Mesendoderm (in vitro differentiated cells): ENCODE results near the gene DDAH2.

Source experiments
- DNase-seq: peaks from one replicate; pipeline ENCODE4 v3.0.0; 2013
- H2AK5ac ChIP-seq: 2 replicates; pipeline ENCODE4 v1.6.1; 2013; ENCODE audit warnings: low read length, inconsistent platforms
- H2BK120ac ChIP-seq: 2 replicates; pipeline ENCODE4 v1.6.1; 2013; ENCODE audit warnings: low read depth, mild to moderate bottlenecking, low read length, moderate library complexity, mixed read lengths
- H2BK15ac ChIP-seq: replicated peaks from 2 replicates; pipeline ENCODE4 v1.6.1; 2013; ENCODE audit warnings: low read depth, mild to moderate bottlenecking, moderate library complexity
- H2BK5ac ChIP-seq: 2 replicates; pipeline ENCODE4 v1.6.1; 2013; ENCODE audit warnings: low read length, inconsistent platforms
- H3K18ac ChIP-seq: 2 replicates; pipeline ENCODE4 v1.6.1; 2013; ENCODE audit warnings: mild to moderate bottlenecking, low read length, mixed read lengths
- H3K23ac ChIP-seq: one replicate; pipeline ENCODE4 v1.6.1; 2013; ENCODE audit warnings: low read length
- H3K27ac ChIP-seq: 2 replicates; pipeline ENCODE4 v1.5.1; 2013; ENCODE audit warnings: low read depth, mild to moderate bottlenecking, inconsistent platforms, low read length, moderate library complexity
- H3K27me3 ChIP-seq: 2 replicates; pipeline ENCODE4 v1.6.1; 2013; ENCODE audit warnings: low read length, control low read depth, mild to moderate bottlenecking, inconsistent platforms; ENCODE audit not compliant: insufficient read depth, poor library complexity
- H3K36me3 ChIP-seq: 2 replicates; pipeline ENCODE4 v1.6.1; 2013; ENCODE audit warnings: low read length, inconsistent platforms; ENCODE audit not compliant: control insufficient read depth, insufficient read depth
- H3K4ac ChIP-seq: one replicate; pipeline ENCODE4 v1.6.1; 2013; ENCODE audit warnings: low read depth, mild to moderate bottlenecking, low read length, moderate library complexity
- H3K4me1 ChIP-seq: 2 replicates; pipeline ENCODE4 v1.6.1; 2013; ENCODE audit warnings: low read depth, low read length, inconsistent platforms; ENCODE audit not compliant: control insufficient read depth
- H3K4me2 ChIP-seq: 2 replicates; pipeline ENCODE4 v1.6.1; 2013; ENCODE audit warnings: low read length
- H3K4me3 ChIP-seq: 2 replicates; pipeline ENCODE4 v1.5.1; 2013; ENCODE audit warnings: mild to moderate bottlenecking, low read length
- H3K56ac ChIP-seq: one replicate; pipeline ENCODE4 v1.6.1; 2013; ENCODE audit warnings: low read length
- H3K79me1 ChIP-seq: 2 replicates; pipeline ENCODE4 v1.6.1; 2013; ENCODE audit warnings: low read length, inconsistent platforms
- H3K79me2 ChIP-seq: 2 replicates; pipeline ENCODE4 v1.6.1; 2013; ENCODE audit warnings: mild to moderate bottlenecking, low read length; ENCODE audit not compliant: control insufficient read depth, insufficient read depth
- H3K9ac ChIP-seq: 2 replicates; pipeline ENCODE4 v1.6.1; 2013; ENCODE audit warnings: low read length, inconsistent platforms
- H4K5ac ChIP-seq: one replicate; pipeline ENCODE4 v1.6.1; 2013; ENCODE audit warnings: low read length
- H4K8ac ChIP-seq: one replicate; pipeline ENCODE4 v1.6.1; 2013; ENCODE audit warnings: low read depth, mild to moderate bottlenecking, control low read depth, low read length, moderate library complexity
- WGBS: extraction: QIAGEN DNeasy Blood & Tissue Kit; methylation state at CpG from one replicate; pipeline ENCODE4 v1.1.7; 2013; ENCODE audit warnings: low lambda C conversion rate, missing lambda C conversion rate; ENCODE audit not compliant: insufficient coverage; ENCODE audit errors: extremely low coverage; 5-methylcytosine and 5-hydroxymethylcytosine counted together

DDAH2 gene

GRCh38 chr6:31702819-31703716 lies 26.0 kb downstream of the DDAH2 start, which contains the start of gene ABHD16A:
Gene ABHD16A, minus strand, starts transcription at chr6:31703324. Its CDS starts 43 bp downstream, at chr6:31703281.
- Histone ChIP-seq H2BK120ac (peak within 1 kb of the TSS; percentile 77), H3K79me1 (peaks cover 14% of the 10 kb centered on the region), H2BK15ac (no peak within 1 kb of the TSS), H4K5ac (no peak within 1 kb of the TSS), H3K4me1 (peaks cover 7% of the 10 kb centered on the region), H2AK5ac (peak within 1 kb of the TSS; percentile 95), H3K27ac (peak within 1 kb of the TSS; percentile 95), H3K27me3 (no peaks in the 10 kb centered on the region), H3K23ac (peak within 1 kb of the TSS; percentile 81), H3K56ac (peak within 1 kb of the TSS; percentile 95), H3K9ac (peak within 1 kb of the TSS; percentile 95), H3K18ac (peak within 1 kb of the TSS; percentile 97), H3K79me2 (peaks cover 14% of the 10 kb centered on the region), H2BK5ac (peak within 1 kb of the TSS; percentile 86), H3K4me3 (peak within 1 kb of the TSS; percentile 99), H3K4me2 (peak within 1 kb of the TSS; percentile 99), H3K36me3 (no peaks in the 10 kb centered on the region), H4K8ac (no peak within 1 kb of the TSS), H3K4ac (peak within 1 kb of the TSS; percentile 92)
- no CpG with 5 or more reads among the region's 54 CpGs for WGBS
- DNase-seq, result peak; percentile 99

- Histone ChIP-seq H3K79me1 (peaks cover 17% of the 10 kb centered on the region), H2BK15ac (no peak overlapping the region), H3K79me2 (peaks cover 17% of the 10 kb centered on the region), H4K5ac (no peak overlapping the region), H3K56ac (peak overlapping the region; percentile 95), H2AK5ac (peak overlapping the region; percentile 95), H3K18ac (peak overlapping the region; percentile 97), H3K36me3 (peaks cover 3% of the 10 kb centered on the region), H2BK5ac (peak overlapping the region; percentile 86), H3K4ac (peak overlapping the region; percentile 92), H3K4me1 (peaks cover 7% of the 10 kb centered on the region), H3K4me2 (peak overlapping the region; percentile 99), H3K23ac (peak overlapping the region; percentile 81), H3K27me3 (no peaks in the 10 kb centered on the region), H3K9ac (peak overlapping the region; percentile 95), H3K27ac (peak overlapping the region; percentile 95), H4K8ac (no peak overlapping the region), H2BK120ac (no peak overlapping the region), H3K4me3 (peak overlapping the region; percentile 99)
- no CpG with 5 or more reads among the region's 10 CpGs for WGBS
- peak; percentile 76 for DNase-seq
Observed at GRCh38 chr6:31702405-31702818, 26.7 kb downstream of the DDAH2 start.

- H2BK5ac ChIP-seq, result peak overlapping the region; percentile 86
- no peak overlapping the region for H2BK120ac ChIP-seq
- no peak for DNase-seq
- no peak overlapping the region for H4K8ac ChIP-seq
- no peak overlapping the region for H3K4ac ChIP-seq
- peaks cover 7% of the 10 kb centered on the region for H3K4me1 ChIP-seq
- H2BK15ac ChIP-seq, result no peak overlapping the region
- peak overlapping the region; percentile 81 for H3K23ac ChIP-seq
- H4K5ac ChIP-seq, result no peak overlapping the region
- H3K79me2 ChIP-seq, result peaks cover 17% of the 10 kb centered on the region
- peak overlapping the region; percentile 99 for H3K4me2 ChIP-seq
- peak overlapping the region; percentile 95 for H3K56ac ChIP-seq
- H3K27me3 ChIP-seq, result no peaks in the 10 kb centered on the region
- H3K18ac ChIP-seq, result peak overlapping the region; percentile 8
- peak overlapping the region; percentile 55 for H3K27ac ChIP-seq
- peak overlapping the region; percentile 95 for H3K9ac ChIP-seq
- peaks cover 17% of the 10 kb centered on the region for H3K79me1 ChIP-seq
- H3K4me3 ChIP-seq, result peak overlapping the region; percentile 99
- no CpG with 5 or more reads among the region's 7 CpGs for WGBS
- peaks cover 3% of the 10 kb centered on the region for H3K36me3 ChIP-seq
- peak overlapping the region; percentile 95 for H2AK5ac ChIP-seq
Observed at GRCh38 chr6:31701666-31702404, 27.3 kb downstream of the DDAH2 start.

GRCh38 chr6:31700740-31701401 lies 28.2 kb downstream of the DDAH2 start:
- H3K18ac ChIP-seq, result no peak overlapping the region
- no peaks in the 10 kb centered on the region for H3K27me3 ChIP-seq
- H3K79me1 ChIP-seq, result peaks cover 17% of the 10 kb centered on the region
- DNase-seq, result no peak
- no peak overlapping the region for H2BK5ac ChIP-seq
- H3K56ac ChIP-seq, result peak overlapping the region; percentile 65
- H3K4ac ChIP-seq, result no peak overlapping the region
- H3K4me3 ChIP-seq, result no peak overlapping the region
- H3K4me2 ChIP-seq, result no peak overlapping the region
- no peak overlapping the region for H2BK120ac ChIP-seq
- H3K27ac ChIP-seq, result no peak overlapping the region
- H3K9ac ChIP-seq, result peak overlapping the region; percentile 19
- no peak overlapping the region for H4K8ac ChIP-seq
- H2AK5ac ChIP-seq, result no peak overlapping the region
- peaks cover 17% of the 10 kb centered on the region for H3K79me2 ChIP-seq
- no peak overlapping the region for H2BK15ac ChIP-seq
- H4K5ac ChIP-seq, result no peak overlapping the region
- H3K23ac ChIP-seq, result no peak overlapping the region
- peaks cover 7% of the 10 kb centered on the region for H3K4me1 ChIP-seq
- no CpG with 5 or more reads among the region's 5 CpGs for WGBS
- H3K36me3 ChIP-seq, result peaks cover 6% of the 10 kb centered on the region

GRCh38 chr6:31697555-31697954 lies 31.5 kb downstream of the DDAH2 start:
- Histone ChIP-seq H3K23ac (no peak overlapping the region), H3K9ac (no peak overlapping the region), H3K36me3 (peaks cover 15% of the 10 kb centered on the region), H2BK120ac (no peak overlapping the region), H2BK5ac (no peak overlapping the region), H2BK15ac (no peak overlapping the region), H3K18ac (no peak overlapping the region), H3K4ac (no peak overlapping the region), H3K79me2 (peaks cover 17% of the 10 kb centered on the region), H3K79me1 (peaks cover 17% of the 10 kb centered on the region), H3K4me1 (peaks cover 7% of the 10 kb centered on the region), H3K56ac (no peak overlapping the region), H3K4me3 (no peak overlapping the region), H4K8ac (no peak overlapping the region), H2AK5ac (no peak overlapping the region), H3K27me3 (no peaks in the 10 kb centered on the region), H3K27ac (no peak overlapping the region), H4K5ac (no peak overlapping the region), H3K4me2 (no peak overlapping the region)
- WGBS, result no CpG with 5 or more reads among the region's 3 CpGs
- DNase-seq, result no peak
